GM18511 (cell line): Measurements from ENCODE around the gene AMPD3.
A peak's percentile ranks its signal among the peaks of the same experiment; 100 is the strongest.

Source experiments
- ATAC-seq: cut with Tn5 transposase; IDR thresholded peaks from one replicate; pipeline ENCODE4 v1.9.1; 2021; ENCODE audit warnings: mild to moderate bottlenecking, moderate library complexity; ENCODE audit not compliant: unreplicated experiment

The AMPD3 gene

DNA sequence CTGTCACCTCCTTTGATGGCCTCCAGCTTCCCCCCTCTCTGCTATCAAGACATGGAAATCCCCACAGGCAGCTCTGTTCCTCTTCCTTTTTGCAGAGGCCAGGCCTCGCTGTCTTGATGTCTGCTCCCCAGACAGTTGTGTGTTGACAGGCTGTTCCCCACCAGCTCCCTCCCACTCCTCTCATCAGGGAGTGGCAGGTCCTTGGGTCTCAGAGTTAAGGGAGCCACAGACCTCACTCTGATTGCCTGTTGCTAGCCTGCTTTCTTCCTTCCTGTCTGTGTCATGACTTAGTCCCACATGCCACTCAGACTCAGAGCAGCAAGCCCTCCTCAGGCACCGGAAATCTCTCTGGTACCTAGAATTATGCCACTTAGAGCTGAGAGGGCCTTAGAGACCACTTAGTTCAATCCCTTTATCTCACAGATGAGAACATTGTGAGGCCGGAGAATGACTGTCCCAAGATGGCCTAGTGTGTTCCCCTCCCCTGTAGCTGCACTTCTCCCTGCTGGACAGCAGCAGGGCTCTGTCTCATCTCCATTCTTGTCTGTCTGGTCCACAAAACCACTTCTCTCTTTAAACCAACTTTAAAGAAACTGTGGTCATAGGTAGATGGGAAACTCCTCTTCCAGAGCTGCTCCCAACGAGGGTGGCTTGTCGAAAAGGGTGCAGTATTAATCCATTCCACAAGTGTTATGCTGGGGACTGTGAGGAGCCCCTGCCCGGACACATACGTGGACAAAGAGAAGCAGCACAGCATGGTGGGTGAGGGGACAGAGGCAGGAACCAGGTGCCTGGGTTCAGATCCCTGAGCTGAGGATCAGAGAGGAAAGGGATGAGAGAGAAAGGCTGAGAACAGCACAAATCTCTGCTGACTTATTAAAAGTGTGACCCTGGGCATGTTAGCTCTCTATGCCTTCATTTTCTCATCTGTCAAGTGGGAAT lies 4.2 kb downstream of the AMPD3 start:
- peak; percentile 48 for ATAC-seq

DNA sequence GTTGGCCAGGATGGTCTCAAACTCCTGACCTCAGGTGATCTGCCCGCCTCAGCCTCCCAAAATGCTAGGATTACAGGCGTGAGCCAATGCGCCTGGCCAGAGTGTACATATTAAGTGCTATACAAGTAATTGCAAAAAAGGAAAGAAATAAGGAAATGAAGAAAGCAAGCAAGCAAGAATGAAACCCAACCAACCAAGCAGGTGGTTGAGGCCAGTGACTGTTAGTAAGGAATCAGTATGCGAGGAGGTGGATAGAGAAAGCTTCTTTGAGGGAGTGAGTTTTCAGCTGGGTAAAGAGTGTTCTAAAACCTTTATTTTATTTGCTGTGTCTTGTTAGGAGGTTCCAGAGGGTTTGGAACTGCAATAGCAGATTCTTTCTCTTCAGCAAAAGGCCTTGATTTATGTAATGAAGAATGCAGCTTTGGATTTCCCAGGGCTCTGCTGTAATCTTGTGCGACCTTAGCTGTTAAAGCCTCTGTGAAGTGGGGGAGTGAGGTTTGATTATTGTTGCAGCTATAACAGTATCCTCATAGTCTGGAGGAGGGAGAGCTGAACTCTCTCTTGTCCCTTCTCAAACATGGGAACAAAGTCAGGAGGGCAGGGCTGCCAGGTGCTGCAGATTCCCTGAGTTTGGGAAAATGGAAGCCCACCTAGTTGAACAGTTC lies 5.7 kb downstream of the AMPD3 start:
- ATAC-seq, result no peak

DNA sequence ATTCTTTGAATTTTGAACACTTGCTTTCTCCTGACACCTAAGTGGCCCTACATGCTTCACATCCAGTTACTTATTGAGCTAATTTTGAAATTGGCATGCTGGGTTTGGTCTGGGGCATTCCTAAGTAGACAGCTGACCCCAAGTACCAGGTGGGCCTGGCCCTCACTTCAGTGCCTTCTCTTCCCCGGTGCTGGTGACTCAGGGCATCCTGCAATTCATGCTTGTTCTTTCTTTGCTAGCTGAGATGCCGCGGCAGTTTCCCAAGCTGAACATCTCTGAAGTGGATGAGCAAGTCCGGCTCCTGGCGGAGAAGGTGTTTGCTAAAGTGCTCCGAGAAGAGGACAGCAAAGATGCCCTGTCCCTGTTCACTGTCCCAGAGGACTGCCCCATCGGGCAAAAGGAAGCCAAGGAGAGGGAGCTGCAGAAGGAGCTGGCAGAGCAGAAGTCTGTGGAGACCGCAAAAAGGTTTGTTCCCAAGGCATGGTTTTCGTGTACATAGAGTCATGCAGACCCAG lies 6.3 kb downstream of the AMPD3 start:
- no peak for ATAC-seq

DNA sequence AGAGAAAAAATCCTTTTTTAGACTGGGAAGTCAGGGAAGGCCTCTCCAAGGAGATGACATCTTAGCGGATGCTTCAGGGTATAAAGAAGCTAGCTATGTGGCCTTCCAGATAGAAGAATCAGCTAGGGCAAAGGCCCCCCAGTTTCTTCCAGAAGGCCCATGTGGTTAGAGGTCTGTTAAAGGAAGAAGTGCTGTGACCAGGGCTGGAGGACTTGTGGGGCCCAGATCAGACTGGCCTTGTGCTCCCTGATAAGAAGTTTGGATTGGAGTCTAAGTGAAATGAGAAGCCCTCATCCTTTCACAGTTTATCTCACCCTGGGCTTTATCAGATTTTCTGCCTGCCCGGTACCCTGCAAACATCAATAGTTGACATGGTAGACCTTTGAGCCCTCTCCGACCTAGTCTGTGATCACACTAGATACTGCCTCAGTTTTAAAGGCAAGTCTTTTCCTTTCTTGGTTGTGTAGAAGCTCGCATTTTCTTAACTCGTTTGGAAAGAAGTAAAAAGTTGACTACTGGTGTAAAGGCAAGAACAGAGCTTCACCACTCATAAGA lies 7.8 kb downstream of the AMPD3 start:
- no peak for ATAC-seq

DNA sequence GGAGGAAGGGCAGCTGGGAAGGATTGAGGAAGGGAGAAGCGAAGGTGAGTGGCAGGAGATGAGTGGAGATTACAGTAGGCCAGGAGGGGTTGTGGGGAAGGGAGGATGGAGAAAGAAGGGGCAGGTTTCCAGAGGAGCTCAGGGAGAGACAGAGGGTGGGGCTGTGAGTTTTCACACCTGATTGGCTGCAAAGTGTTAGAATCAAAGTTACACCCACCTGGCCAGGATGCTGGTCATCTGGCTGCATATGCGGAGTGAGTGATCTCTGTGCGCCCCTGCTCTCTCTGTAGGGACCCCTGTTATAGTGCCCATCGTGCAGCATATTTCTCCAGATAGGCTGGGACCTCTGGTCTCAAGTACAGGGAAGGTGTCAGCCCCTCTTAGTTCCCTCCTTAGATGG lies 18.3 kb downstream of the AMPD3 start:
- ATAC-seq, result no peak

DNA sequence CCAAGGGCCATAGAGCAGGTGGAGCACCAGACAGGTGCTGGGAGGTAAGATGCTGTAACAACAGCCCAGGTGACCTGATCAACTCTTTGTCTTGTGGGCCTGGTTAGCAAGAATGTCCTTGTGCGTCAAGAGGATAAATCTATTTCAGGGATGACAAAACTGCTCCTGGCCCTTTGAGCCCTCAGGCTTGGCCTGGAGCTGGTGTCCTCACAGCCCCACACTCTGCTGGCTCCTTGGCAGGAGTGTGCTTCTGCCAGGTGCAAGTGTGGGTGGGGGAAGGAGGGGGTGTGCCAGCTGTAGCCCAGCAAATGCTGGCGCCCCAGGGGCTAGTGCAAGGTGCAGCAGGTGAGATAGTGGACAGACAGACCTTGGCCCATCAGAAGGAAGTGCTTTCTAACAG lies 19.5 kb downstream of the AMPD3 start:
- ATAC-seq, result no peak

DNA sequence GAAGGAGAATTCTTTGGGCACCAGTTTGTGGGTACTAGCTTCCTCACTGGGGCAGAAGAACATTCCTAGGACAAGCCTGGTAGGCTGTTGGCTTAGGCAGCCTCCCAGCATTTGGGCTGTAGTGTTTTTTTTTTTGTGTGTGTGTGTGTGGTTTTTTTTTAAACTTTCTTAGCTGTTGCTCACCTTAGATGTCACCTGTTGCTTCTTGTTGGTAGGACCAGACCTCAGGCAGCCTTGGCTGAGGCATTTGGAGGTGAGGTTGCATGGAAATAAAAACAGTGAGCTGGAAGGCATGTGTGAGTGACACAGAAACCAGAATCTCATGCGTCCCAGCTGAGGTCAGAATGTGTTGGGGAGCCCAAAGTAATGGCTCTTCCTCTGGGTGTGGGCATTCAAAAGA lies 21.3 kb downstream of the AMPD3 start:
- ATAC-seq, result no peak

DNA sequence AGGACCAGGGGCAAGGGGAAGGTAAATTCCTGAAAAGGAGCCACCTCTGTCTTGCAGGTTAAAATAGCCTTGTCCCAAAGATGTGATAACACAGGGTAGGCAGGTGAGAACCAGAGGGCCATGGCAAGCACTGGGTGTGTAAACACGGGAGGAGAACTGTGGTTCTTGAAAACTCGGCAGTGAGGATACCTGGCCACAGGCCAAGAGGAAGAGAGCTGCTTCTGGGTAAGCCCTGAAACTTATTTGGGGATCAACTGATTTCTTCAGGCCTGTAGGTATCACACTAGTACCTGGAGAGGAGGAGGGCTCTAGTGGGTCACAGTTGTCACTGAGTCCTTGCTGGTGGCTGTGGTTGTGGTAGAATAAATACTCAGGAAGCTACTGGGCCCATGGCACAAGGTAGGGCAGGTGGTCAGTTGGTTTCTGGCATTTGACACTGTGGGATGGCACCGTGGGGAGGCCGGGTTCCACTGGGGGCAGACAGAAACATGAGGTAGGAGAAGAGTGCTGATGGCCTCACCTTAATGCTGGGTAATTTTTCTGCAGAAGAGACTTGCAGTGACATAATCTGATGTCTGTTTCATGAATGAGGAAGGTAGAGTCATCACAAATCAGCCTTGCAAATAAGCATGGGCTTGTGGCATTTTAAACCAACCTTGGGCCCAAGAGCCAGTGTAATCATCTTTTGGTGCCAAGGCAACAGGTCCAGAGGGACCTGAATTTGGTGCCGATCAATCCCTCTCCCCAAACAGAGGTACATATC lies 22.0 kb downstream of the AMPD3 start:
- ATAC-seq, result no peak

DNA sequence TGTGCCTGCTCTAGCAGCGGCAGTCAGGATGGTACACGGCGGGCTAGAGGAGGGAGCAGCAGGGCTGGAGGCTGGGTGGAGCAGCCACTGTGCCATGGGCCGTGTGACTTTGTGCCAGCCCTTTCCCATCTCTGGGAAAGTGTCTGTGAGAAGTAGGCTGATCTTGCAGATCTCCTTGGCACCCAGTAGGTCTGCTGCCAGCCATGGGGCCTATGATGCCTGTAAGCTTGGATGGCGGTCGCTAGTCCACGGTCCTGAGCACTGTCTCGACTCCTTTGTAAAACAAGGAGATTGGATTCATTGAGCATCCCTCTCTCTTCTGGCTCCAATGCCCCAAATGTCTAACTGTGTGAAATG lies 22.6 kb downstream of the AMPD3 start:
- ATAC-seq, result no peak

DNA sequence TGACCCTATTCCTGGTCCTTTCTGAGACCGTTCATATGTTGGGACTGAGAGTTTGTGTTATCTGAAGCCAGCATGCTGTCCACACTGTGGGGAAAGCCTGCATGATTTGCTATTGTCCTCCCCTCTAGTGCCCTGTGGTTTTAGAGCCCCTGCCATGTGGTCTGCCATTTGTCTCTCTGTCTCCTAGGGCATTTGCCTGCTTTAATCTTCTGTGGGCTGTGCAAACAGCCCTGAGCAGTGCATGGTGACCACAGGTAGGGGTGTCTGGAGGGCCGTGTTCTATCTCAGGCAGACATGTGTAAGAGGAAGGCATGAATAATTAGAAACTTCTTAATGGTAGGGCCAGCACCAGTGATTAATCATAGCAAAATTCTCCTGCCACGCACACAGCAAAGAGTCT lies 23.0 kb downstream of the AMPD3 start:
- ATAC-seq, result no peak

DNA sequence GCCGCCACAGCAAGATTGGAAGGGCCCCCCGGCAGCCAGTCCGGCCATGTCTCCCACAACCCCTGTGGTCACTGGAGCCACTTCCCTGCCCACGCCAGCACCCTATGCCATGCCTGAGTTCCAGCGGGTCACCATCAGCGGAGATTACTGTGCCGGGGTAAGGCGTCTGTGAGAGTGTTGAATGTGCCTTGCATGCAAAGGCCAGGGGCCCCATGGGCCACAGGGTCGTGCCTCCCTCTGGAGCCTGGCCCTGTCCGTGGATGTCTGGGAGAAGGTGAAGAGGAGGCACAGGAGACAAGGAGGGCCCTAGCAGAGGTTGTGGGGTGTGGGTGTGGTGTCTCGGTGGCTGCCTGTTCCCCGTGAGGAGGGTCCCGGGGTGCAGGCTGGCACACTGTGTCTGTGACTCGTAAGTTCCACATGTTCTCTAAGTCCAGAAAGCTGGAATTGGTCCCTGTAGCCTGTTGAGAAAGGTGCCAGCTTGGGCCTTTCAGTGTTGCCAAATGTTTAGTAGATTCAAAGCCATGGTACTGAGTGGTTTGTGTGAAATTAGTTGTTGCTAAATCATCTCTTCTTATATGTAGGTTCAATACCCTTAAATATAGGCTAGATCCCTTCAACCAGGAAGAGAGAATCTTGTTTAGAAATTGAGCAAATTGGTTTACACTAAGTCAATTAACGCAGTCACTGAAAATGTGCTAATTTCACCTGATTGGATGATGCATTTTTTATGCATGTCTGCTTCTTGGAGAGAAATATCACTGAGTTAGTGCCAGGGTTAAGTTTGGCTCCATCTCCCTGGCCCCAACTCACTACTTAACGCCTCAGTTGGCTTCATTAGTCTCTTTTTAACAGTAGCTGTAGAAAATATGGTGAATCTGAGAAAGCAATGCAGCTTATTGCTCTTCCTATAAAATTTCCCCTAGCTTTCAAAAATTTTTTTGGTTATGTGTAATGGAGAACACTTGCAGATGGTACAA lies 23.8 kb downstream of the AMPD3 start:
- ATAC-seq, result no peak

DNA sequence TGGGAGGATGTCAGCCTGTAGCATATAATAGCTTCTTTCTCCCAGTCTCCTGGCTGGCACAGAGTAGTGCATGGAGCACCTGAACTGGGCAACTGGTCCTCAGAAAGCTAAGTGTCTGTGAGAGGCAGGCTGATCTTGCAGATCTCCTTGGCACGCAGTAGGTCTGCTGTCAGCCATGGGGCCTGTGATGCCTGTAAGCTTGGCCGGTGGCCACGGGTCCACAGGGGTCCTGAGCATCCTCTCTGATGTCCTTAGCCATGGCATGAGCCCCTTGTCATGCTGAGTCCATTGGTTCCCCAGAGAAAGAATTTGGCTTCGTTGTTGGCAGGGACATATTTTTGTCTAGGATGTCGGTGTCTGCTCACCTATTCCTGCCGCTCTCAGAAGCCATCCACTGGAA lies 25.0 kb downstream of the AMPD3 start:
- no peak for ATAC-seq

DNA sequence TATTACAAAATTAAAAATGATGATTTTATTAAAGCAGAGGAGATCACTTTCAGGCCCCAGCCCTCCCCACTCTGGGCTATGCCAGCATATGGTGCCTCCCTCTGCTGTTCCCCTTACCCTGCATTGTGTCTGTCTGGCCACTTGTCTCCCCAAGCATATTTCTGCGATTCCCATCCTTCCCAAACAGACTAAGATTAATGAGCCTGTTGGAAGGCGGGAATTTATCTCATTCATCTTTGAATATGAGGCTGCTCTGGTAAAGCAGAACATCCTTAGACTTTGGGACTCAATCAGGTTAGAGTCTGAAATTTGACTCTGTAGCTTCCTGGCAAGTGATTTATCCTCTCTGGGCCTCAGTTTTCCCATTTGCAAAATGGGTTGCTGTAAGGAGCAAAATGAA lies 25.7 kb downstream of the AMPD3 start:
- ATAC-seq, result no peak

DNA sequence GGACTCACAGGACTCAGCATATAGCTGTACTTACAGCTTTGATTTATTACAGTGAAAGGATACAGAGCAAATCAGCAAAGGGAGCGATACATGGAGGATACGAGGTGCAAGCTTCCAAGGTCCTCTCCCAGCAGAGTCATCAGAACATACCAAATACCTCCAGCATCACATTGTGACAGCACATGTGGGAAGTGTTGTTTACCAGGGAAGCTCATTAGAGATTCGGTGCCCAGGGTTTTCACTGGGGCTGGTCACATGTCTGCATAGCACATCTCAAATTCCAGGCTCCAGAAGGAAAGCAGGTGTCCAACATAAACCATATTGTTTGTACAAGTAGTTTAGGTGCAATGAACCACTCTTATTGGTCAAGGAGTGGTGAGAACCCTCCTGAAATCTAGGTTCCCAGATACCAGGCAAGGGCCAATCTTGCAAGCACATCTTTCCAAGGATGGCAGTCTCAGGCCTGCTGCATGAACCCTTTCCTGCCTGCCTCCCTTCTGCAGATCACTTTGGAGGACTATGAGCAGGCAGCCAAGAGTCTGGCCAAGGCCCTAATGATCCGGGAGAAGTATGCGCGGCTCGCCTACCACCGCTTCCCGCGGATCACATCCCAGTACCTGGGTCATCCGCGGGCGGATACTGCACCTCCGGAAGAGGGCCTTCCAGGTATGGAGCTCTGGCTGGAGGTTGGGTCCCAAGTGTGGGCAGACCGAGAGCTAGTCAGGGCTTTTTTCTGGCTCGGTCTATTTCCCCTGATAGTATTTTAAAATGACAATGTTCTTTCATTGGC lies 26.7 kb downstream of the AMPD3 start:
- no peak for ATAC-seq

DNA sequence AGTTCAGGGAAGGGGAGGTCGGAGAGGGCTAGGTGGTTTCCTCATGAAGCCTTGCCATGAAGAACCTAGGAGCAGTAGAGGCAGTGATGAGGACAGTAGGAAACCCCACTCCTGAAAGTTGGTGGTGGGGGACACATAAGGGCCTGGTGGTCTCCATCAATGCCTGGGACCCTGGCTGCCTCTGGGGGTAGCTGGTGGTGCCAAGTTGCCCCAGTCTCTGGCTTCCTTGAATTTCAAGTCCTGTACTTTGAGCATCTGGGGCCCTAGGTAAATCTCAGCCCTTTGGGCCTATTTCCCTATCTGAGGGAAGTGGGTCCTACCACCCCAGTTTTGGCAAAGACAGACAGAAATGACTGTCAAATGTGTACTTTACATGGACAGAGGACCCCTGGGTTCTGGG lies 28.1 kb downstream of the AMPD3 start:
- ATAC-seq, result no peak

DNA sequence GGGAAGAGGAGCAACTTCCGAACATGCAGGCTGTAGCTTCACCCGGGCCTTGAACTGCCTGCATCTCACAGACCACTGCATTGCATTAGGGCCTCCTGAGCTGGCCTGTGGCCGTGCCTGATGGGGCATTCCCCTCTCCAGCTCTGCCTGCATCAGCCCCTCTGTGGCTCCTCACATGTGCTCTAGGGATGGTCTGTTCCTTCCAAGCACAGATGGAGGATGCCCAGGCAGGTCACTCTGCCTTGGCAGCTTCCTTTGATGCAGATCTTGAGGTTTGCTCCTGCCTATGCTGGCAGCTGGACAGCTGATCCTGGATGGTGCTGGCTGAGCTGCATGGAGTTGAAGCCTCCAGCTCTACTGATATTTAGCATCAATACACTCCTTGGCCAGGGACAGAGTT lies 28.5 kb downstream of the AMPD3 start:
- ATAC-seq, result no peak

DNA sequence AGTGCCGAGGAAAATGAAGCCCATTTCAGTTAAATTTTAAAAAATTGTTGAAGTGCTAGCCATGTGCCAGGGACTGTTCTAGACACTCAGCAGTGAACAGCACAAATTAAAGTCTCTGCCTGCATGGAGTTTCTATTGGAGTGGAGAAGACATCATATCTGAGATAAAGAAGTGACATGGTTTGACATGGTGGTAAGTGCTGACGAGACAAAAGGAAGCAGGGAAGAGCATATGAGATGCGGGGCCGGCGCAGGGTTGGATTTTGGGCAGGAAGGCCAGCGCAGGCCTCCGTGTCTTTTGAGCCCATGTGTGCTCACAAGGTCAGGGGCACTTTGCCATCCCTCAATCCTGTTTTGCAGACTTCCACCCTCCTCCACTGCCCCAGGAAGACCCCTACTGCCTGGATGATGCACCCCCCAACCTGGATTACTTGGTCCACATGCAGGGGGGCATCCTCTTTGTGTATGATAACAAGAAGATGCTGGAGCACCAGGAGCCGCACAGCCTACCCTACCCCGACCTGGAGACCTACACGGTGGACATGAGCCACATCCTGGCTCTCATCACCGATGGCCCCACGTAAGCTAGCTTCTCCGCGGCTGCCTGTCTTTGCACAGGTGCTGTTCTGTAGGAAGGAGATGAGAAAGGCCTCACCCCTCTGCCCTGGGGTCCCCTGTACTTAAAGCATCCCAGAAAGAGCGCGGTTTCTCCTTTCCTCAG lies 29.6 kb downstream of the AMPD3 start:
- ATAC-seq, result no peak

DNA sequence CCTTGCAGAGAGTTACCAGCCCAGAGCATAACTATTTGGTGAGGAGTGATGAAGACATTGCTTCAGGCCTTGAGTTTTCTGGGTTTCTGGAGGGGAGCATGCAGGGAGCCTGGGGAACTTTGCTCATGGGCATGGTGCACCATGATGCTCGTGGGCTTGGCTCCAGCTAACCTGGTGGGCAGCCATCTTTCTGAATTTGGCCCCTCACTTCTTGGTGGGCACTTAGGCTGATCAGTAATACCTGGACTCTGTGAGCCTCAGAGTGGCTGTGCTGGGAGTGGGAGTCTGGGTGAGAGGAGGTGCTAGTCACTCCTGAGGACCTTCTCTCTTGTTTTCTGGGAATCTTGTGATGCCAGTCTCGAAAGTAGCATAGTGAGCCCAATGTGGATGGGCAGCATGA lies 30.6 kb downstream of the AMPD3 start:
- ATAC-seq, result no peak
